Mesenchymal stem cell (in vitro differentiated cells and primary cell): Measurements from ENCODE around the gene UBE2E1.

Source experiments
- DNase-seq: peaks from one replicate; pipeline ENCODE4 v3.0.0-alpha.2; 2013
- H2AFZ ChIP-seq: one replicate; pipeline ENCODE4 v1.6.1; 2013; ENCODE audit warnings: low read depth, mild to moderate bottlenecking, control low read depth, inconsistent platforms, low read length, moderate library complexity
- H2AK5ac ChIP-seq: 2 replicates; pipeline ENCODE4 v1.6.1; 2013; ENCODE audit warnings: low read length, moderate library complexity, mild to moderate bottlenecking, inconsistent platforms; ENCODE audit not compliant: severe bottlenecking
- H2BK120ac ChIP-seq: one replicate; pipeline ENCODE4 v1.6.1; 2013; ENCODE audit warnings: low read depth, mild to moderate bottlenecking, inconsistent platforms, low read length, moderate library complexity
- H2BK12ac ChIP-seq, 2 experiments: one replicate each; pipeline ENCODE4 v1.6.1; 2013; ENCODE audit warnings: inconsistent platforms in 2 of 2, low read length in 2 of 2, mild to moderate bottlenecking in 2 of 2, moderate library complexity in 2 of 2, control low read depth in 1 of 2
- H2BK15ac ChIP-seq: one replicate; pipeline ENCODE4 v1.6.1; 2013; ENCODE audit warnings: mild to moderate bottlenecking, low read depth, inconsistent platforms; ENCODE audit not compliant: poor library complexity, severe bottlenecking
- H2BK5ac ChIP-seq: 2 replicates; pipeline ENCODE4 v1.6.1; 2013; ENCODE audit warnings: low read depth, mild to moderate bottlenecking, low read length, control low read depth, inconsistent platforms; ENCODE audit not compliant: poor library complexity, severe bottlenecking
- H3K14ac ChIP-seq, 2 experiments: one replicate each; pipeline ENCODE4 v1.6.1; 2013; ENCODE audit warnings: inconsistent platforms in 2 of 2, low read length in 2 of 2, control low read depth in 1 of 2, mild to moderate bottlenecking in 1 of 2, moderate library complexity in 1 of 2
- H3K18ac ChIP-seq, 2 experiments: one replicate each; pipeline ENCODE4 v1.6.1; 2013; ENCODE audit warnings: inconsistent platforms in 2 of 2, low read length in 2 of 2, control low read depth in 1 of 2, low read depth in 1 of 2, mild to moderate bottlenecking in 1 of 2
- H3K23ac ChIP-seq, 2 experiments: one replicate each; pipeline ENCODE4 v1.6.1; 2013; ENCODE audit warnings: inconsistent platforms in 2 of 2, low read length in 2 of 2, mild to moderate bottlenecking in 2 of 2, moderate library complexity in 2 of 2, control low read depth in 1 of 2
- H3K27ac ChIP-seq: 2 replicates; pipeline ENCODE4 v1.5.1; 2013; ENCODE audit warnings: mild to moderate bottlenecking, moderate library complexity, low read length, control low read depth, inconsistent platforms; ENCODE audit not compliant: poor library complexity, severe bottlenecking
- H3K27me3 ChIP-seq, 2 experiments: 2 replicates each; pipeline versions ENCODE4 v1.6.1 to v1.7.0; 2013; ENCODE audit warnings: low read length in 2 of 2, mild to moderate bottlenecking in 2 of 2, moderate library complexity in 2 of 2, control low read depth in 1 of 2, inconsistent platforms in 1 of 2; ENCODE audit not compliant: control insufficient read depth in 1 of 2, insufficient read depth in 1 of 2
- H3K36me3 ChIP-seq, 2 experiments: 2 replicates each; pipeline versions ENCODE4 v1.6.1 to v1.7.0; 2013; ENCODE audit warnings: low read length in 2 of 2, control low read depth in 1 of 2, inconsistent platforms in 1 of 2, low read depth in 1 of 2, mild to moderate bottlenecking in 1 of 2; ENCODE audit not compliant: insufficient read depth in 2 of 2, control insufficient read depth in 1 of 2
- H3K4ac ChIP-seq, 2 experiments: one replicate each; pipeline ENCODE4 v1.6.1; 2013; ENCODE audit warnings: inconsistent platforms in 2 of 2, low read length in 2 of 2, mild to moderate bottlenecking in 2 of 2, moderate library complexity in 2 of 2, control low read depth in 1 of 2, low read depth in 1 of 2
- H3K4me1 ChIP-seq: 2 replicates; pipeline ENCODE4 v1.6.1; 2013; ENCODE audit warnings: low read depth, low read length, control low read depth; ENCODE audit not compliant: control insufficient read depth, insufficient read depth
- H3K4me2 ChIP-seq: 2 replicates; pipeline ENCODE4 v1.6.1; 2013; ENCODE audit warnings: low read length, mild to moderate bottlenecking, inconsistent platforms; ENCODE audit not compliant: poor library complexity, severe bottlenecking
- H3K4me3 ChIP-seq, 2 experiments: 2 replicates each; pipeline versions ENCODE4 v1.5.1 to v1.7.0; 2013; ENCODE audit warnings: low read length in 2 of 2, mild to moderate bottlenecking in 2 of 2, control low read depth in 1 of 2, low read depth in 1 of 2; ENCODE audit not compliant: insufficient read depth in 1 of 2
- H3K79me1 ChIP-seq: replicated peaks from 2 replicates; pipeline ENCODE4 v1.6.1; 2013; ENCODE audit warnings: mild to moderate bottlenecking, control low read depth, low read length, inconsistent platforms; ENCODE audit not compliant: poor library complexity, severe bottlenecking
- H3K9ac ChIP-seq: 2 replicates; pipeline ENCODE4 v1.7.0; 2013; ENCODE audit warnings: mild to moderate bottlenecking, low read length, moderate library complexity
- H3K9me3 ChIP-seq: 2 replicates; pipeline ENCODE4 v1.7.0; 2013; ENCODE audit warnings: mild to moderate bottlenecking, low read length; ENCODE audit not compliant: control insufficient read depth
- H4K8ac ChIP-seq: one replicate; pipeline ENCODE4 v1.6.1; 2013; ENCODE audit warnings: inconsistent platforms, mild to moderate bottlenecking, low read length, moderate library complexity
- H4K91ac ChIP-seq: one replicate; pipeline ENCODE4 v1.6.1; 2013; ENCODE audit warnings: mild to moderate bottlenecking, low read length, inconsistent platforms
- WGBS: methylation state at CpG from one replicate; pipeline ENCODE4 v1.1.7; 2013; ENCODE audit warnings: mixed read lengths; 5-methylcytosine and 5-hydroxymethylcytosine counted together

Gene UBE2E1

DNA sequence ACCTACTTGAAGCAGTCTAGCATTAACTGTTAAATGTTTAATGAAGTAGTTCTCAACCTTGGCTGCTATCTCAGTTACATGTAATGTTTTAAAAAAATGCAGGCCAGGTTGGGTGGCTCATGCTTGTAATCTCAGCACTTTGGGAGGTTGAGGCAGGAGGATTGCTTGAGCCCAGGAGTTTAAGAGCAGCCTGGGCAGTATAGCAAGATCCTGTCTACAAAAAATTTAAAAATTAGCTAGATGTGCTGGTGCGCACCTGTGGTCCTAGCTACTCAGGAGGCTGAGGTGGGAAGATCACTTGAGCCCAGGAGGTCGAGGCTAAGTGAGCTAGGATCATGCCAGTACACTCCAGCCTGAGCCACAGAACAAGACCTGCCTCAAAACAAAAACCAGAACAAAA lies 29.3 kb downstream of the UBE2E1 start:
- Histone ChIP-seq H2AK5ac (no peak overlapping the region), H3K9me3 (no peaks in the 10 kb centered on the region), H4K8ac (no peak overlapping the region), H3K4me3 (no peak overlapping the region), H3K27ac (no peak overlapping the region), H3K4me1 (no peaks in the 10 kb centered on the region), H2AFZ (no peak overlapping the region), H4K91ac (no peak overlapping the region), H2BK120ac (no peak overlapping the region), H2BK15ac (no peak overlapping the region), H3K23ac (no peak overlapping the region), H3K79me1 (peaks cover 13% of the 10 kb centered on the region), H3K36me3 (no peaks in the 10 kb centered on the region), H3K9ac (no peak overlapping the region), H2BK12ac (no peak overlapping the region), H3K14ac (no peak overlapping the region), H3K18ac (no peak overlapping the region), H2BK5ac (no peak overlapping the region), H3K4ac (no peak overlapping the region), H3K4me2 (no peak overlapping the region), H3K27me3 (no peaks in the 10 kb centered on the region)
- WGBS, result 100% methylated on average over 2 of the region's 2 CpGs
- no peak for DNase-seq

DNA sequence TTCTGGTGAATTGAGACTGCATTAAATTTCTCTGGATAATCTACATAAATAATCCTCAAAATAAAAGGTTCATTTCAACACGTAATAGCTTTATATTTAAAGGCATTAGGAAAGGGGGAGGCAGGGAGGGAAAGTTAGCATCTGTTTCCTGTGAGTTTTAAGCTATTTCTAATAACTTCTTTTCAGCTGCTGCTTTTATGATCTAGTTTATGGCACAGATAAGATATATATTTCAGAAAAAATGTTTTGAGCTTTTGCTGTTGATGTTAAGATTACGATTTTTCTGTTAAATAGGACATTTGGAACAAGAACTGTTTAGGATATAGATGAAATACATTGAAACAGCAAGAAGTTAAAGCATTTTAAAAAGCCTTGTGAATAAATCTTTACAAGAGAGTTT lies 30.0 kb downstream of the UBE2E1 start:
- no peak for DNase-seq
- WGBS, result 89% methylated on average over 1 of the region's 2 CpGs

DNA sequence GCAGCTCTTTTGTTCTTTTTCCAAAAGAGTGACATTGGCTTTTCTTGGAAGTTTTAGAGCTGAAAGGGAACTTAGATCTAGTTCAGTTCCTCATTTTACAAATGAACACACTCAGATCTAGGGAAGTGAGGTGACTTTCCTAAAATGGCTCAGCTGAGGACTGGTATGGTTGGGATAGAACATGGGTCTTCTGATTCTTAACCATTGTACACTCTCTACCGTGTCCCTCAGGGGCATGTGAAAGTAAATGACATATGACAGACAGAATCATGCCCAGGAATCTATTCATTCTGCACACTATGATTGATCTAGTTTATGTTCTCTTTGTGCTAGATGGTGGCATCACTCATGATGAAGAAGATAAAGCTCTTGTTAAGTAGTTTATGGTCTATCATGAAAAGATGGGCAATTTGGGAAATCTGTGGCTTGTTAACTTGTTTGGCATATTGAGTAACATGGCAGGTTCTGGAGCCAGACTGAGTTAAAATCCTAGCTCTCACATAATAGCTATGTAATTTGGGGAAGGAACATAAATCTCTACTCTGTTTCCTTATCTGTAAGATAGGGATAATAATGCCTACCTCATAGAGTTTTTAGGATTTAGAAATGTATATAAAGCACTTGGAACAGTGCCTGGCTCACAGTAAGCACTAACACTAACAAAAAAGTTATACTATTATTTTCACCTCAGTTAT lies 30.9 kb downstream of the UBE2E1 start:
- H3K27me3 ChIP-seq, result no peaks in the 10 kb centered on the region
- H3K36me3 ChIP-seq, result no peaks in the 10 kb centered on the region
- no peak overlapping the region for H2BK12ac ChIP-seq
- no peak for DNase-seq
- H2AK5ac ChIP-seq, result no peak overlapping the region
- H3K9me3 ChIP-seq, result no peaks in the 10 kb centered on the region
- no peak overlapping the region for H4K8ac ChIP-seq
- peaks cover 13% of the 10 kb centered on the region for H3K79me1 ChIP-seq
- H3K4me1 ChIP-seq, result no peaks in the 10 kb centered on the region
- H3K4me2 ChIP-seq, result no peak overlapping the region
- no peak overlapping the region for H2BK15ac ChIP-seq
- no peak overlapping the region for H2BK120ac ChIP-seq
- H3K14ac ChIP-seq, result no peak overlapping the region
- H3K9ac ChIP-seq, result no peak overlapping the region
- no peak overlapping the region for H2BK5ac ChIP-seq
- H3K4ac ChIP-seq, result no peak overlapping the region
- H2AFZ ChIP-seq, result no peak overlapping the region
- H3K27ac ChIP-seq, result no peak overlapping the region
- no CpG with 5 or more reads among the region's 1 CpG for WGBS
- H4K91ac ChIP-seq, result no peak overlapping the region
- no peak overlapping the region for H3K4me3 ChIP-seq
- H3K23ac ChIP-seq, result no peak overlapping the region
- H3K18ac ChIP-seq, result no peak overlapping the region

More for the DNA sequence above, 30.0 kb downstream of the UBE2E1 start:
- no peak overlapping the region for H3K23ac ChIP-seq
- no peak overlapping the region for H4K8ac ChIP-seq
- H2BK15ac ChIP-seq, result no peak overlapping the region
- no peak overlapping the region for H3K14ac ChIP-seq
- no peak overlapping the region for H2AK5ac ChIP-seq
- H2AFZ ChIP-seq, result no peak overlapping the region
- no peak overlapping the region for H2BK120ac ChIP-seq
- H3K18ac ChIP-seq, result no peak overlapping the region
- H3K4me3 ChIP-seq, result no peak overlapping the region
- H3K9ac ChIP-seq, result no peak overlapping the region
- peaks cover 14% of the 10 kb centered on the region for H3K79me1 ChIP-seq
- H3K9me3 ChIP-seq, result no peaks in the 10 kb centered on the region
- H3K36me3 ChIP-seq, result no peaks in the 10 kb centered on the region
- no peaks in the 10 kb centered on the region for H3K27me3 ChIP-seq
- H2BK12ac ChIP-seq, result no peak overlapping the region
- H3K4me2 ChIP-seq, result no peak overlapping the region
- H3K4me1 ChIP-seq, result no peaks in the 10 kb centered on the region
- H2BK5ac ChIP-seq, result no peak overlapping the region
- H4K91ac ChIP-seq, result no peak overlapping the region
- H3K27ac ChIP-seq, result no peak overlapping the region
- no peak overlapping the region for H3K4ac ChIP-seq

GRCh38 chr3:23837286-23837685 lies 31.5 kb downstream of the UBE2E1 start:
- no peak overlapping the region for H2BK12ac ChIP-seq
- no peak overlapping the region for H2AK5ac ChIP-seq
- H4K91ac ChIP-seq, result no peak overlapping the region
- H3K9me3 ChIP-seq, result no peaks in the 10 kb centered on the region
- H2AFZ ChIP-seq, result no peak overlapping the region
- no peak overlapping the region for H3K9ac ChIP-seq
- H4K8ac ChIP-seq, result no peak overlapping the region
- H2BK15ac ChIP-seq, result no peak overlapping the region
- no peaks in the 10 kb centered on the region for H3K27me3 ChIP-seq
- WGBS, result 98% methylated on average over 1 of the region's 1 CpG
- H3K4me3 ChIP-seq, result no peak overlapping the region
- H3K79me1 ChIP-seq, result peaks cover 17% of the 10 kb centered on the region
- H3K36me3 ChIP-seq, result no peaks in the 10 kb centered on the region
- no peak overlapping the region for H2BK5ac ChIP-seq
- H2BK120ac ChIP-seq, result no peak overlapping the region
- no peak overlapping the region for H3K4me2 ChIP-seq
- no peak overlapping the region for H3K4ac ChIP-seq
- no peak for DNase-seq
- peaks cover 2% of the 10 kb centered on the region for H3K4me1 ChIP-seq
- H3K14ac ChIP-seq, result no peak overlapping the region
- H3K23ac ChIP-seq, result no peak overlapping the region
- H3K27ac ChIP-seq, result no peak overlapping the region
- H3K18ac ChIP-seq, result no peak overlapping the region
